GM21737 (cell line): ENCODE data around the gene SELENON.

Experiments used
- ATAC-seq: cut with Tn5 transposase; IDR thresholded peaks from one replicate; pipeline ENCODE4 v1.9.1; 2021; ENCODE audit warnings: mild to moderate bottlenecking, moderate library complexity; ENCODE audit not compliant: unreplicated experiment

The SELENON gene

DNA sequence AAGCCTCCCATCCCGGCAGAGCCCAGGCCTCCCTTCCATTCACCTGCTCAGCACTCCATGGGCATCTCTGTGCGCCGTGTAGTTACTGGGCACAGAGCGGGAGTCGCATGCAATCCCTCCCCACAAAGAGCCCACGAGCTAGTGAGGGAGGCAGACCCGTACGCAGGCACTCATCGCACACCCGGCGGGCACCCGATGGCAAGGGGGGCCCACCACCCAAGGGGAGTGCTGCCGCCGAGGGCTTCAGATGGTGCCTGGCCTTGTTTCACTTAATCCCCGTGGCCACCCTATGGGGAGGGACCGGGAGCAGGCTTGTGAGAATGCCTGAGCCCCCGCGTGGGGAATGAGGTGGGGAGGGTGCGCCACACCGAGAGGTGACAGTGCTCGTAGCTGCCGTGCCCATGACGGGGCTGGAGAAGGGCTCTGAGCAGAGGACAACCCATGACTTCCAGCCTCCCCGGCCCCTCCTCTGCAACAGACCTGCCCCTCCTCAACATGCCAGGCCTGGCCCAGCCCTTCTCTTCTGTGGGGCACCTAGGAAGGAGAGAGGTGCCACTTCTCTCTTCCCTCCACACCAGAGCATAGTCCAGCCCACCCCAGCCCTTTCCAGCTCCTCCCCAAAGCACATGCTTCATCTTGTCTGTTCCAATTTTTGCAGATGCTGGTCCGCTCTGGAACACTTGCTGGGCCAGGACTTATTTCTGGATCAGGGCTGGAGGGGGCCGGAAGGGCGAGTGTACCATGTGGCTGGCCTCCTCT is 30.2 kb upstream of the SELENON start:
- no peak for ATAC-seq

DNA sequence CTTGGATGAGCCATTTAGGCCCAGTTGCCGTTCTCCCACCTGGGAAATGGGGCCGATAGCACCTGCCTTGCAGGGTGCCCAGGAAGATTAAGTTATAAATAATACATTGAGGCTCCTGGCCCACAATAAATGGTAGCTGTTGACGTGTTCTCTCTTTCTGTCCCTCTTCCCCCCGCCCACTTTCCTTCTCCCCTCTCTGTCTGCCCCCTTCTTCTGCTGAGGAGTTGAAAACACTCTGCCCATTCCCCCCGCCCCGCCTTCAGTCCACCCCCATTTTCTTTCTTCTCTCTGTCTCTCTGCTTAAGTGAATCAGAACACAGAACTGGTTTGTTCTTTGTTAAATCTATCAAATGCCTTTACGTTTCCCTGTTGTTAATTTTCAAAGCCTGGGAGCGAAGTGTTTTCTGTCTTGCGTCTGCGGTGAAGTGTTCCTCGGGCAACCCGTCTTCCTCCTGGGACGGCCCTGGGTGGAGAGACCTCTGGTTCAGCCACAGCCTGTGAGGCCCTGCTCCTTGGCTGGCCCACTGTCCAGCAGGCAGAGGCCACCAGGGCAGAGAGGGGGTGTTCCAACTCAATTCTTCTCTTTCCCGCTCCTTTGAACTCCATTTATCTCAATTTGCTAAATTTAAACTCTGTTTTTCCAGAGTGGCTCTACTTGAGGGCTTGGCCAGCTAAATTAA is 29.3 kb upstream of the SELENON start:
- ATAC-seq = no peak

DNA sequence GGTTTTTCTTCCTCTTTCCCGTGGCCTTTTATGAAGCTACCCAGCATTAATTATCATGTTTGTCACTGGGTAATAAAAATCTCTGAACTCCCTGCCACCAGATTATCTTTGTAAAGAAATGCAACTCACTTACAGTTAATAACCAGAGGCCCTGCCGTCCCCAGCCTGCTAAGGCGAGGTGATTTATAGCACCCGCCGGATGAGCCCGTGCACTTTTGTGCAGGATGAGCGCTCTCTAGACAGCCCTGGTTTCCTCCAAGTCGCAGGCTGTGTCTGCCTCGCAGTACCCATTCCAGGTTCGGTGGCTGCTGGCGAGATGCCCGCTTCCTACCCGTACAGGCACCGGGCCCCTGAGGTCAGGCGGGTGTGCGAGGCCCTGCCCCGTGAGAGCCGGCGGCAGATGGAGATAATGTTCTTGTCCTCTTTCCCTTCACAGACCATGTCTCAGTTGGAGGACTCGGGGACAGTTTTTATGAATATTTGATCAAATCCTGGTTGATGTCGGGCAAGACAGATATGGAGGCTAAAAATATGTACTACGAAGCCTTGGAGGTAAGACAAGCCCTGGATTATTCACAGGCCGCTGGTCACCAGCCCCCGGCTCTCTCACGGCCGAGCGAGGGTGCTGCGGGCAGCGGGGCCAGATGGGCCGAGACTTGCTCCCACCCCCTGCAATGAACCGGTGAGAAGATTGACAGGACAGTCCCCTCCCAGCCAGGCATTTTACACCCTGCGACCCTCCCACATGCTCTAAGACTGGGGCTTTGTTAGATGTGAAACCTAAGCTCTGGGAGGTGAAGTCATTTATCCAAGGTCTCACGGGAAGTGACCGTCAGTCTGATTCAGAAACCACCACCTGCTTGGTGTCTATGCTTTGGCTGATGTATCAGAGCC is 28.5 kb upstream of the SELENON start:
- ATAC-seq = no peak

DNA sequence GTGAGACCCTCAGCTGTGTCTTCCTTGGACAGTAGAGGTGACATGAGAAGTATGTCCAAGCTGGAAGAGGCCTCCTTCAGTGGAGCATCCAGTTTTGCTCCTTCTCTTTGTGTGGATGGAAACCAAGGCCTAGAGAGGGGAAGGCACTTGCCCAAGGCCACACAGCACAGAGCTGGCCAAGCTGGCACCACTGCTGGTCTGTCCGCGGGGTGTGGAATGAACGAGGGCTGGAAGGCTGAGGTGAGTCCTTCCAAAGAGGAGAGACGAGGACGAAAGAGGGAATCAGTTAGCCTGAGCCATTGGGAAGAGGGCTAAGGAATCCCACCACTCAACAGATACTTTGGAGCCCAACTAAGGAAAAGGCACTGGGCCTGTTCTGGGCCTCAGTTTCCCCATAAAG is 27.8 kb upstream of the SELENON start:
- no peak for ATAC-seq

DNA sequence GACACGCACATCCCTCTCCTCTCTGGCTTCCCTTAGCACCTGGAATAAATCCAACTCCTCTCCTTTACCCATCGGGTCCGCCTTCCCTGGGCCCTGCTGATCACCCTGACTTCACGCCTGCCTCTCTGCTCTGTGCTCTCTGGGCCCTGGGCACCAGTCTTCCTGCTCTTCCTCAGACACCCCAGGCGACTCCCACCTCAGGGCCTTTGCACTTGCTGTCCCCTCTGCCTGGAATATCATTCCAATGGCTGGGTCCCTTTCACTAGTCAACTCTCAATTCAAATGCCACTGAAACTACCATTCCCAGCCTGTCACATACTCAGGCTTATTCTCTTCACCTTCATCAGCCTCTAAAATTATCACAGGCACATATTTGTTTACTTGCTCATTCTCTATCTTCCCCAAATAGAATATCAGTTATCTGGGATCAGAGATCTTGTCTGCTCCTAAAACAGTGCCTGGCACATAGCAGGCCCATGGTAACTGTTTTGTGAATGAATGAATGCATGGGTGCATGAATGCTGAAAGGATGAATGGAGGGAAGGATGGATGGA is 27.2 kb upstream of the SELENON start:
- ATAC-seq = no peak

DNA sequence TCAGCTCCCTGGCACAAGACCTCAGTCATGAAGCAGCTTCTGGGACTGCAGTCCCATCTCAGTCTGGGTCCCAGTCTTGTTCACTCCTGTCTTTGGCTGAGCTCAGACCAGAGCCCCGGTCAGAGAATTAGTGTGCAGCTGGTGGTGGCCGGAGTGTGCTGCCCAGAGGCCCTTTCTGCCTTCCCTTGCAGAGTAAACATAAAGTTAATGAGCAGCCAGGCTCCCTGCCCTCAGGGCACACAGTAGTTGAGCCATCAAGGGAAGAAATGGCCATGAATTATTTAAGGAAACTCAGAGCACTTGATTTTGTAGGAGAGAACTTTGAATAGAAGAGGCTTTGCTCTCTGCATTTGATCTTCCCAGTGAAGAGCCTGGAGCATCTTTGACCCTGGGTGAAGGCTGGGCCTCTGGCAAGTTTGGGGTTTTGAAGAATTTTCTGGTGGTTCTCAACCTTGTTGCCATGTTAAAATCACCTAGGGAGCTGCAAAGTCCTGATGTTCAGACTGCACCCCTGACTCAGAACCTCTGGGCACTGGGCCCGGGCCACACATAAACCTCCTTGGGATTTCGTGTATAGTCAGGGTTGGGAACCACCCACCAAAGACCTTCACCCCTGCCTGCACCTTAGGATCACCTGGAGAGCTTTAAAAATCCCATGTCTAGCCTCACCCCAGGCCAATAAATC is 26.4 kb upstream of the SELENON start:
- ATAC-seq = no peak

- ATAC-seq = no peak
Observed at GRCh38 chr1:25774206-25774803, 25.7 kb upstream of the SELENON start.

GRCh38 chr1:25774921-25775771 is 24.8 kb upstream of the SELENON start:
- ATAC-seq = no peak

DNA sequence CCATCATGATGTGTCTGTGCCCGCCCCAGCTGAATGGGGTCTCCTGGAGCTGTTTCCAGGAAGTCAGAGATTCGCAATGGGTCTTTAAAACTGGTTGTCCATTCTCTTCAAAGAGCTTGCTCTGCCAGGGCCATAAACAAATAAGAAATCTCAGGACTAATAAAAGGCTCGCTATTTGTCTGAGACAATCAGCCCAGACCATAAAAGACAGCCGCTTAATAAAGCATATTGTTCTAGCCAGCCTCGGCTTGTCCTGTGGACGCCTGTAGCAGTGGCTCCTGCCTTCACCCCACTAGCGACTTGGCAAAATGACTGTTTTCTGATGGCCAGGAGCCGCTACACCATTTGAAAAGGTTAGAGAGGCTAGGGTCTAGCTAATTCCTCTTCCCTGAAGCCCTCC is 20.6 kb upstream of the SELENON start:
- ATAC-seq = no peak

GRCh38 chr1:25779894-25780293 is 20.1 kb upstream of the SELENON start:
- ATAC-seq = no peak

GRCh38 chr1:25780318-25781129 is 19.5 kb upstream of the SELENON start:
- ATAC-seq = no peak

DNA sequence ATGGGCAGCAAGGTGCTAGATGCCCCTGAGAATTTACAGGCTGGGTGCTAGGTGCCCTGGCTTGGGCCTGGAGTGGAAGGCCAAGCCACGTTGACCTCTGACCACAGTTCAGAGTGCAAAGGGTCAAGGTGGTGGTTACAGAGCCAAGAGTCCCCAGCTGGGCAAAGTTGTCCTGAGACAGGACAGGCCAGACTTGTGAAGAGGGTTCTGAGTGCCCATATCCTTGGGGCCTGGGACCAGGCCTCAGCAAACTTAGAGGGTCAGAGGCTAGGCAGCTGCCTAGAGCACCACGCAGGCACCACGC is 18.9 kb upstream of the SELENON start:
- no peak for ATAC-seq

DNA sequence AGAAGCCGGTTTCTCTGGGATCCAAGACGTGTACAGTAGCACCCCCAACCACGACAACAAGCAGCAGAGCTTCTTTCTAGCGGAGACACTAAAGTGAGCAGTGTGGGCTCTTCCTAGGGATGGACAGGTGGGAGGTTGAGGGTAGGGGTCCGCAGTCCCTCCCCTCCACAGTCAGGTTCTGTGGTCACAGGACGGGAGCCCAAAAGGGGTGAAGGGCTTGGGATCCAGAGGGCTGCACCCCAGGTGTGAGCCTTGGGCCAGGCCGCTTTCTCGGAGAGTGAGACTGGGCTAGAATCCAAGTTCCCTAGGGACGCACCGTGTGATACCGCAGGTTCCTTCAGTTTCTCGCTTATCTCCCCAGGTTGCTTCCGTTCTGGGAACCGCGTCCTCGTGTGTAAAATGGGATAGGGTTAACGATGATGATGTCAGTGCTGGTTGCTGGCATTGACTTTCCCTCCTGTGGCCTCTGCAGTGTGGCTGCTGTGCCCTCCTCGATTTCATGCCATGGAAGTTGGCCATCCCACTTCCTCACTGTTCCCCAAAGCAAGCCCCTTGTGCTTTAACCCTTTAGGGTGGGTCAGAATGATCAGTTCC is 17.3 kb upstream of the SELENON start:
- ATAC-seq = no peak

DNA sequence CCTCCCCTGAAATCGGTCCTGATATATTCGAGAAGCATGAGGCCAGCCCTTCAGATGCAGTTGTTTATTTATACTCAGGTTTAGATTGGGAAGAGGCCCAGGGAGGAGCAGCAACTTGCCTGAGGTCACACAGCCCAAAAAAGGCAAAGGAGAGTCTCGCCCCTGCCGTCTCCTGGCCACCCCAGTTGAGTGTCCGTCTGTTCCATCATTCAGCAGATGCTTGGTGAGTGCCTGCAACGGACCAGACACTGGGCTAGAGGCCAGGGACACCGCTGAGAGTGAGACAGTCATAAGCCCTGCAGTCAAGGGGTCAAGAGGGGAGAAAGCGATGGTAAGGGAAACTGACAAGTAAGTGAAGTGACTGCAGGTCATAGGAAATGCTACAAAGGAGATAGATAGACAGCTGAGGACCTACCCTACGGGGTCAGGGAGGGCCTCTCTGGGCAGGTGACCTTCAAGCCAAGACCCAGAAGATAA is 15.4 kb upstream of the SELENON start:
- ATAC-seq = no peak

- ATAC-seq = no peak
Observed at GRCh38 chr1:25785333-25786067, 14.5 kb upstream of the SELENON start.

DNA sequence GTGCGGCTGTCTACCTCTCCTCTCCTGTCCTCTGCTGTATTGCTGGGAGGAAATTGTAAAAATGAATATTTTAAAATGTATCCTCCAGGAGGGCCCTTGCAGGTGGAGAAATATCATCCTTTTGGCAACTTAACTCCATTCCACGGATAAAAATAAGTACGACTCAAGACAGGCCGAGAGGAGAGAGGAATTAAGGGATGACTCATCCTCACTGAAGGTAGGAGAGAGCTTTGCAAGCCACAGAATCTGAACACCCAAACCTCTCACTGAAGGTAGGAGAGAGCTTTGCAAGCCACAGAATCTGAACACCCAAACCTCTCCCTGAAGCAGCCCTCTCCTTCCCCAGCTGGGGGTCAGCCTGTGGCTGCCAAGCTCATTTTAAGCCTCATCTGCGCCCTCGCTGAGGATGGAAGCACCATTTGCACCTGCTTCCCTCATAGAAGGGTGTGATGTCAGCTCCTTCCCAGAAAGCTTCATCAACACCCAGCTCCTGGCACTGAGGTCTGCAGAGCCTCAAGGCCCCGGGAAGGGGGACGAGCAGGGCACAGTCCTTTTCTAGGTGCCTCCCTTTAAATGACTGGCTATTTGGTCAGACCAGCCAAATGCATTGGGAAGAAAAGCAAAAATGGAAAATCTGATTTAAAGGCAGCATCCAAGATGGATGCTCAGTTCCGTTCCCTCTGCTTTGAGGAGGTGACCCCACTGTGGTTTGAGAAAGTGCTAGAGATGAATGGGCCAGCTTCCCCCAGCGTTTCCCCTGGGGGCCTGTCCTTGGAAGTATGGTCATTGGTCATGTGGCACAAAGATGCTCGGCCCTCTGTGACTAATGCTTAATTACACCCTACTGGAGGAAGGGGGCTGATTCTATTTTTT is 12.9 kb upstream of the SELENON start:
- ATAC-seq = no peak

- ATAC-seq = no peak
Observed at GRCh38 chr1:25787760-25788166, 12.2 kb upstream of the SELENON start.
